SKM-1 treated with dmso at 0.1 percent for 144 hours (cell line): ENCODE measurements around the gene HTATIP2.
A peak's percentile ranks its signal among the peaks of the same experiment; 100 is the strongest.
"Not testable (repeated sequence)": the region's sequence is repeated elsewhere in the genome, so short reads cannot be mapped to it uniquely, and the experiment has no call there.

Experiments used
- DNase-seq: peaks from one replicate; lab custom pipeline; 2025; ENCODE audit not compliant: unreplicated experiment; lab: John Stamatoyannopoulos, UW

HTATIP2 gene

GRCh38 chr11:20363500-20364340 lies at the start of gene HTATIP2:
Gene HTATIP2 (plus strand): TSS chr11:20363714. CDS start chr11:20364238, 524 bp downstream.
- DNase-seq: peak; percentile 12

GRCh38 chr11:20315800-20316199 lies 47.7 kb upstream of the HTATIP2 start:
- no peak for DNase-seq

- DNase-seq: no peak
Measured at GRCh38 chr11:20321177-20321576, 42.3 kb upstream of the HTATIP2 start.

GRCh38 chr11:20327377-20327935 lies 36.1 kb upstream of the HTATIP2 start:
- no peak for DNase-seq

GRCh38 chr11:20336056-20336455 lies 27.5 kb upstream of the HTATIP2 start:
- no peak for DNase-seq

GRCh38 chr11:20337526-20338154 lies 25.9 kb upstream of the HTATIP2 start:
- no peak for DNase-seq

GRCh38 chr11:20342347-20343141 lies 21.0 kb upstream of the HTATIP2 start:
- no peak for DNase-seq

GRCh38 chr11:20351136-20351535 lies 12.4 kb upstream of the HTATIP2 start:
- DNase-seq: no peak

GRCh38 chr11:20351751-20352262 lies 11.7 kb upstream of the HTATIP2 start:
- DNase-seq: no peak

GRCh38 chr11:20353829-20354434 lies 9.6 kb upstream of the HTATIP2 start:
- peak; percentile 45 for DNase-seq

GRCh38 chr11:20355221-20356219 lies 8.0 kb upstream of the HTATIP2 start:
- peak; percentile 12 for DNase-seq

GRCh38 chr11:20357150-20357549 lies 6.4 kb upstream of the HTATIP2 start:
- no peak for DNase-seq

- DNase-seq: peak; percentile 8
Measured at GRCh38 chr11:20360650-20361049, 2.9 kb upstream of the HTATIP2 start.

GRCh38 chr11:20362481-20362880 lies 1.0 kb upstream of the HTATIP2 start:
- DNase-seq: no peak

- DNase-seq: no peak
Measured at GRCh38 chr11:20363149-20363499, 390 bp upstream of the HTATIP2 start.

GRCh38 chr11:20364341-20364792 lies 853 bp downstream of the HTATIP2 start:
- DNase-seq: no peak

GRCh38 chr11:20365465-20365864 lies 2.0 kb downstream of the HTATIP2 start:
- not testable (repeated sequence) for DNase-seq

GRCh38 chr11:20367313-20367948 lies 3.9 kb downstream of the HTATIP2 start:
- DNase-seq: no peak

- DNase-seq: no peak
Measured at GRCh38 chr11:20368438-20368837, 4.9 kb downstream of the HTATIP2 start.
